ENCODE data around the gene MMD.
A peak's percentile ranks its signal among the peaks of the same experiment; 100 is the strongest.
"Not testable (repeated sequence)": the region's sequence is repeated elsewhere in the genome, so short reads cannot be mapped to it uniquely, and the experiment has no call there.

MMD gene

GRCh38 chr17:55434721-55435120 is 13.1 kb upstream of the MMD start:
- TF ChIP-seq, protein P1, sequence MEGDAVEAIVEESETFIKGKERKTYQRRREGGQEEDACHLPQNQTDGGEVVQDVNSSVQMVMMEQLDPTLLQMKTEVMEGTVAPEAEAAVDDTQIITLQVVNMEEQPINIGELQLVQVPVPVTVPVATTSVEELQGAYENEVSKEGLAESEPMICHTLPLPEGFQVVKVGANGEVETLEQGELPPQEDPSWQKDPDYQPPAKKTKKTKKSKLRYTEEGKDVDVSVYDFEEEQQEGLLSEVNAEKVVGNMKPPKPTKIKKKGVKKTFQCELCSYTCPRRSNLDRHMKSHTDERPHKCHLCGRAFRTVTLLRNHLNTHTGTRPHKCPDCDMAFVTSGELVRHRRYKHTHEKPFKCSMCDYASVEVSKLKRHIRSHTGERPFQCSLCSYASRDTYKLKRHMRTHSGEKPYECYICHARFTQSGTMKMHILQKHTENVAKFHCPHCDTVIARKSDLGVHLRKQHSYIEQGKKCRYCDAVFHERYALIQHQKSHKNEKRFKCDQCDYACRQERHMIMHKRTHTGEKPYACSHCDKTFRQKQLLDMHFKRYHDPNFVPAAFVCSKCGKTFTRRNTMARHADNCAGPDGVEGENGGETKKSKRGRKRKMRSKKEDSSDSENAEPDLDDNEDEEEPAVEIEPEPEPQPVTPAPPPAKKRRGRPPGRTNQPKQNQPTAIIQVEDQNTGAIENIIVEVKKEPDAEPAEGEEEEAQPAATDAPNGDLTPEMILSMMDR (IDR thresholded peaks at IDR 0.05; ENCODE audit: low read depth, low read length), result no peak
- DNase-seq (ENCODE audit: extremely low read depth, low read depth), result no peak

DNA sequence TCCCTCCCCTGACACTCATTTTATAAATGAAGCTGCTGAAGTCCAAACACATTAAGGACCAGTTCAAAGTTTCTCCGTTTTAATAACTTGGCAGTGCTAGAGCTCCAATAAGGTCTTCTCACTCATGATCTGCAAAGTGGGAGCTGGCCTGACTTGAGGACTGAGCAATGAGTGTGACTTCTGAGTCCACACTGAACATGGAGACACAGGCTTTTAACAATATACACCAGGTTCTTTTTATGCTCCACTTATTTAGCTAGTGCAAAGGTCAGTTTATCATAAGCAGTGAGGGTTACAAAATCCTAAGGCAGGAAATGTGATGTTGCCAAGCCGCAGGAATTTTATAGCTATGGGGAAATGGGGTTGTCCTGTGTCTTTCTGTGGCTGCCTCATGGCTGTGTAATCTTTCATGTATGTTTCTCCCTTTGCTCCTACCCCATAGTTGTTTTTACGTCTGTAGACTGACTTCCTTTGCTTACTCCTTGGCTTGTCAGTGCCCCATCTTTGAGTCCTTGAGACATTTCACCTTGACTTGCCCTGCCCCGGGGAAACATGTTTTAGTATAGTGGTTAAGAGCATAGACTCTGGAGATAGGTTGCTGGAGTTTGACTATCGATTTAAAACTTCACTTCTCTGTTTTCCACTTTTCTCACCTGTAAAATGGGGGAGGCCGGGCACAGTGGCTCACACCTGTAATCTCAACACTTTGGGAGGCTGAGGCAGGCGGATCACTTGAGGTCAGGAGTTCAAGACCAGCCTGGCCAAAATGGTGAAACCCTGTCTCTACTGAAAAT is 12.2 kb upstream of the MMD start:
- TF ChIP-seq, protein P1 (IDR thresholded peaks at IDR 0.05; ENCODE audit: low read depth, low read length), result no peak
- DNase-seq (ENCODE audit: extremely low read depth, low read depth), result peak; percentile 74

DNA sequence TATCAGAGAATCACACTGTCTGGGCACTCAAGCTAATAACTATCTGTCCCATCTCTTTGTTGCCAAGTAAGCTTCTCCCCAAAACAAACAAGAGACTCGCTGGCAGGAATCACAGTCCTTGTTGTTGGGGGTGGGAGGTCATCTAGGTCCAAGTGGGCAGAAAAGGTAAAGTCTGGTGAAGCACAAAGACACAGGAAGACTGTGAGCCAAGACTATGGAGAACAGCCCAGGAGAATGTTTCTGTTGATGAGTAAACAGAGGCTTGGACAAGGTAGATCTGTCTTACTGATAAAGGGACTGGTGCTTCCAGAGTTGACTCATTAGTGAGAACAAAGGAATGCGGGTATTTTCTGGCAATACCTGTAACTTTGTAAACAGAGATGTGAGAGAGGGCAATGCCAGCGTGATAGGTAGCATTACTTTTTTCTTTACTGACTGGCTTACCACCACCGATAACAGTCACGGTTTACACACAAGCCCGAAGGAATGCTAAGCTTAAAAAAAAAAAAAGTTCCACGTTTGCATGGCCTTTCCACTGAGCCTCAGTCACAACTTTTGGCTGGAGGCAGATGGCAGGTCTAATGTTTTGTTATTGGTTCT is 11.5 kb upstream of the MMD start:
- DNase-seq (ENCODE audit: extremely low read depth, low read depth), result no peak
- TF ChIP-seq, protein P1 (IDR thresholded peaks at IDR 0.05; ENCODE audit: low read depth, low read length), result no peak

GRCh38 chr17:55432358-55433028 is 10.9 kb upstream of the MMD start:
- TF ChIP-seq, protein P1 (IDR thresholded peaks at IDR 0.05; ENCODE audit: low read depth, low read length), result no peak
- DNase-seq (ENCODE audit: extremely low read depth, low read depth), result no peak

DNA sequence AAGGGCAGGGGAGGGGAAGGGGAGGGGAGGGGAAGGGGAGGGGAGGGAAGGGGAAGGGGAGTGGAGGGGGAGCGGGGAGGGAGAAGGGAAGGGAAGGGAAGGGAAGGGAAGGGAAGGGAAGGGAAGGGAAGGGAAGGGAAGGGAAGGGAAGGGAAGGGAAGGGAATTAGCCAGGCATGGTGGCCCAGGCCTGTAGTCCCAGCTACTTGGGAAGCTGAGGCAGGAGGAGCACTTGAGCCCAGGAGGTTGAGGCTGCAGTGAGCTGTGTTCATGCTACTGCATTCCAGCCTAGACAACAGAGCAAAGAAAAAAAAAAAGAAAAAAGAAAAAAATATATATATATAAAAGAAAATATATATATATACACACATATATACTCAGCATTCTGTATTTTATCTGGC is 10.3 kb upstream of the MMD start:
- not testable (repeated sequence) for DNase-seq (ENCODE audit: extremely low read depth, low read depth)

- DNase-seq (ENCODE audit: extremely low read depth, low read depth), result no peak
- TF ChIP-seq, protein P1 (IDR thresholded peaks at IDR 0.05; ENCODE audit: low read depth, low read length), result no peak
These were observed 9.1 kb upstream of the MMD start for GRCh38 chr17:55430541-55431288.

GRCh38 chr17:55427587-55427882 is 5.9 kb upstream of the MMD start:
- no peak for DNase-seq (ENCODE audit: extremely low read depth, low read depth)
- TF ChIP-seq, protein P1 (IDR thresholded peaks at IDR 0.05; ENCODE audit: low read depth, low read length), result no peak

Measured in AG09319 (cell line).